Measurements from ENCODE around the gene SLC44A1.

SLC44A1 gene

DNA sequence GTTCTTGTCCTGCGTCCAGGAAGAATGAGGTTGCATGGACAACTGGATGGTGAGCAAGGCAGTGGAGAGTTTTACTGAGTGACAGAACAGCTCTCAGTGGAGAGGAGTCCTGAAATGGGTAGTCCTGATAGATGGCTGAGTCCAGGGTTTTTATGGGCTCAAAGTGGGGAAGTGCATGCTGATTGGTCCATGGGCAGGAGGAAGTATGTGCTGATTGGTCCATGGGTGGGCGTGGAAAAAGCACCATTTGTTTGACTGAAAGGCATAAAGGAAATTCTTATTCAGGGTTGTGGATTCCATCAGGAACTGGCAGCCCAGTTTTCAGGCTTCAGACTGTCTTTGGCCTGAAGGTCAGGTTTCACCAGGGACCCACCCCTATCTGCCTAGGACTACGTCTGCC is 214.0 kb downstream of the SLC44A1 start:
- H3K4me3 ChIP-seq (ENCODE audit: low read depth, low read length), result no peak overlapping the region

DNA sequence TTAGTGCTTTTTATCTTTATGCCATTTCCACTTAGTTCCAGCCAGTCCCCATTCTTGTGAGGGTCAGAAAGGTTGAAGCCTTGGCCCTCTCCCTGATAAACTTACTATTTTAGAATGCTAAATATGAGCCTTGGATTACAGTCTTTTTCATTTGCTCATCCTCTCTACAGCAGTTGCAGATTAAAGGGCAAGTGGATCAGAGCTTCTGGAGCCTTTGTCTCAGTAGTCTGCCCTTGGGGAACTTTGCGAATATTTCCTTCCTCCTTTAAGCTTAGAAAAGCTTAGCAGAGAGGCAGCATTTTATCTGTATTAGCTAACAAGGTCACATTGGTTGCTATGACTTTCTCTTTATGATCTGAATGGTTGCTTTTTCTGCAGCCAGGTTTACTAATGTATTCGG is 214.9 kb downstream of the SLC44A1 start:
- TF ChIP-seq CTCF (IDR thresholded peaks at IDR 0.05; ENCODE audit: low read depth, low read length), result no peak
- H3K36me3 ChIP-seq, result peaks cover 29% of the 10 kb centered on the region

More for the DNA sequence above, 214.0 kb downstream of the SLC44A1 start:
- Histone ChIP-seq H3K27ac (peak overlapping the region; percentile 44; the same call in 1 of the 2 replicates), H3K27me3 (ENCODE audit: insufficient read depth, low read depth, severe bottlenecking) (no peaks in the 10 kb centered on the region), H3K36me3 (peaks cover 19% of the 10 kb centered on the region), H3K9me3 (ENCODE audit: severe bottlenecking) (peaks cover 11% of the 10 kb centered on the region)
- DNase-seq, result no peak
- no peak for TF ChIP-seq CTCF (IDR thresholded peaks at IDR 0.05; ENCODE audit: low read depth, low read length)

DNA sequence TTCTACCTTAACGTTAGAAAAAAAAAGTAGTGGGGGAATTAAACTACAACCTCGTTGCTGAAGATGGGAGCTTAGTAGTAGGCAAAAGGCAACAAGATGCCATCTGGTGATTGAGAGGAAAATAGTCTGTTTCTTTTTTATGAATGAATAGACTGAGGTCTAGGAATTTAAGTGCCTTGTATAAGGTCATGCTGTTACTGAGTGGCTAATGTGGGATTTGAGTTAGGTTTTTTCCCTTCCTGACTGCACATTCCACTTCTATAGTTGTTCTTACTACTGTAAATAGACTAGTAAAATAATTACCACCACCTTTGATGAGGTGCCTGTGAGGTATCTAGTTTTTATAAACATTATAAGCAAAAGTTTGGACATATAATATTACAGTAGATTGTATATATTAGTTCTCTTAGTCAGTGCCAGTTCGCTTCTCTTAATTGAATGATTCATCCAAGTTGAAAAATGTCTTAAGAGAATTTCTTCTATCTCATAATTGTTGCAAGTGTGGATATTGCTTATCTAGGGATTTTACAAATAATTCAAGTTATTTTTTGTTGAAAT is 222.5 kb downstream of the SLC44A1 start:
- TF ChIP-seq CTCF (IDR thresholded peaks at IDR 0.05; ENCODE audit: low read depth, low read length), result no peak
- Histone ChIP-seq H3K9me3 (ENCODE audit: severe bottlenecking) (no peaks in the 10 kb centered on the region), H3K4me3 (ENCODE audit: low read depth, low read length) (no peak overlapping the region), H3K36me3 (peaks cover 82% of the 10 kb centered on the region), H3K27me3 (ENCODE audit: insufficient read depth, low read depth, severe bottlenecking) (no peaks in the 10 kb centered on the region), H3K27ac (no peak overlapping the region)
- no peak for DNase-seq

More for the DNA sequence above, 214.9 kb downstream of the SLC44A1 start:
- peak; percentile 47 for DNase-seq
- H3K4me3 ChIP-seq (ENCODE audit: low read depth, low read length), result no peak overlapping the region
- H3K27ac ChIP-seq, result peak overlapping the region; percentile 44
- H3K27me3 ChIP-seq (ENCODE audit: insufficient read depth, low read depth, severe bottlenecking), result no peaks in the 10 kb centered on the region
- peaks cover 11% of the 10 kb centered on the region for H3K9me3 ChIP-seq (ENCODE audit: severe bottlenecking)

DNA sequence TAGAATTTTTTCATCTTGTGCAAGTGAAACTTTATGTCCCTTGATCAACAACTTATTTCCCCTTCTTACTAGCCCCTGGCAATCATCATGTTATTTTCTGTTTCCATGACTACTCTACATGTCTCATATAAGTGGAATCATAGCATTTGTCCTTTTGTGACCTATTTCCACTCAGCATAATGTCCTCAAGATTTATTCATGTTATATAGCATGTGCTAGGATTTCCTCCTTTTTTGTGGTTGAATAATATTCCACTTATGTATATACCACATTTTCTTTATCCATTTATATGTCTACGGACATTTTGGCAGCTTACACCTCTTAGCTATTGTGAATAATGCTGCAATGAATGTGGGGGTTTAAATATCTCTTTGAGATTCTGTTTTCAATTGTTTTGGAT is 224.4 kb downstream of the SLC44A1 start:
- H3K36me3 ChIP-seq, result peaks cover 82% of the 10 kb centered on the region
- no peak overlapping the region for H3K4me3 ChIP-seq (ENCODE audit: low read depth, low read length)
- H3K27ac ChIP-seq, result no peak overlapping the region
- no peaks in the 10 kb centered on the region for H3K27me3 ChIP-seq (ENCODE audit: insufficient read depth, low read depth, severe bottlenecking)
- DNase-seq, result no peak
- H3K9me3 ChIP-seq (ENCODE audit: severe bottlenecking), result no peaks in the 10 kb centered on the region
- TF ChIP-seq CTCF (IDR thresholded peaks at IDR 0.05; ENCODE audit: low read depth, low read length), result no peak

- TF ChIP-seq CTCF (IDR thresholded peaks at IDR 0.05; ENCODE audit: low read depth, low read length), result no peak
- no peak for DNase-seq
- H3K4me3 ChIP-seq (ENCODE audit: low read depth, low read length), result no peak overlapping the region
- no peaks in the 10 kb centered on the region for H3K27me3 ChIP-seq (ENCODE audit: insufficient read depth, low read depth, severe bottlenecking)
- no peak overlapping the region for H3K27ac ChIP-seq
- no peaks in the 10 kb centered on the region for H3K9me3 ChIP-seq (ENCODE audit: severe bottlenecking)
- peaks cover 42% of the 10 kb centered on the region for H3K36me3 ChIP-seq
Measured at GRCh38 chr9:105473221-105473620, 228.8 kb downstream of the SLC44A1 start.

GRCh38 chr9:105475302-105475701 is 230.9 kb downstream of the SLC44A1 start:
- DNase-seq, result no peak
- Histone ChIP-seq H3K27ac (no peak overlapping the region), H3K9me3 (ENCODE audit: severe bottlenecking) (no peaks in the 10 kb centered on the region), H3K4me3 (ENCODE audit: low read depth, low read length) (no peak overlapping the region), H3K36me3 (peaks cover 21% of the 10 kb centered on the region), H3K27me3 (ENCODE audit: insufficient read depth, low read depth, severe bottlenecking) (no peaks in the 10 kb centered on the region)
- peak; percentile 44 for TF ChIP-seq CTCF (IDR thresholded peaks at IDR 0.05; ENCODE audit: low read depth, low read length)
